A673 (cell line): ENCODE measurements around the gene TFAP2D.

Source experiments
- EZH2 ChIP-seq: fragments of 200-600 bp; sonication (generic); IDR thresholded peaks from 2 replicates; pipeline ENCODE4 v1.6.1; 2017; ENCODE audit warnings: borderline replicate concordance, low read depth, mild to moderate bottlenecking, mixed read lengths, antibody characterized with exemption, low read length; ENCODE audit not compliant: poor library complexity, severe bottlenecking
- TF ChIP-seq, protein P1 (sequence below): fragments of 300-800, 200-600 bp; sonication (generic); conservative IDR thresholded peaks from 2 replicates; pipeline ENCODE4 v1.5.1; 2017; ENCODE audit warnings: low read depth, mild to moderate bottlenecking, antibody characterized with exemption, low read length, moderate library complexity, mixed read lengths

DNA sequence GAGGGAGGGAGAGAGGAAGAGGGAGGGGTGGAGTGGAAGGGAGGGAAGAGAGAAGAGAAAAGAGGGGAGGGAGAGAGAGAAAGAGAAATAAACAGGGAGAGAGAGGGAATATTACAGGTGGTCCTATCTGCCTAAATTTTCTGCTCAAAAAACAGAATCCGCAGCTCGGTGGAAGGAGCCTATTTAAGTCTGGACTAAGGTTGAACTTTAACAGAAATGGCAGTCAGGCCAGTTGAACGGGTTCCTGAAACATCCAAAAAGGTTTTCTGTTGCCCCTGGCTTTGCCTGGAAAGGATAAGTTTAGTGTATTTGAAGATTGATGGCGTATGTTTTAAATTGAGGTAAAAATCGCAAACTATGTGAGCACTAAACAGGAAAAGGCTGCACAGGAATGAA is 107.5 kb downstream of the TFAP2D start:
- TF ChIP-seq, protein P1, sequence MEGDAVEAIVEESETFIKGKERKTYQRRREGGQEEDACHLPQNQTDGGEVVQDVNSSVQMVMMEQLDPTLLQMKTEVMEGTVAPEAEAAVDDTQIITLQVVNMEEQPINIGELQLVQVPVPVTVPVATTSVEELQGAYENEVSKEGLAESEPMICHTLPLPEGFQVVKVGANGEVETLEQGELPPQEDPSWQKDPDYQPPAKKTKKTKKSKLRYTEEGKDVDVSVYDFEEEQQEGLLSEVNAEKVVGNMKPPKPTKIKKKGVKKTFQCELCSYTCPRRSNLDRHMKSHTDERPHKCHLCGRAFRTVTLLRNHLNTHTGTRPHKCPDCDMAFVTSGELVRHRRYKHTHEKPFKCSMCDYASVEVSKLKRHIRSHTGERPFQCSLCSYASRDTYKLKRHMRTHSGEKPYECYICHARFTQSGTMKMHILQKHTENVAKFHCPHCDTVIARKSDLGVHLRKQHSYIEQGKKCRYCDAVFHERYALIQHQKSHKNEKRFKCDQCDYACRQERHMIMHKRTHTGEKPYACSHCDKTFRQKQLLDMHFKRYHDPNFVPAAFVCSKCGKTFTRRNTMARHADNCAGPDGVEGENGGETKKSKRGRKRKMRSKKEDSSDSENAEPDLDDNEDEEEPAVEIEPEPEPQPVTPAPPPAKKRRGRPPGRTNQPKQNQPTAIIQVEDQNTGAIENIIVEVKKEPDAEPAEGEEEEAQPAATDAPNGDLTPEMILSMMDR: no peak
- TF ChIP-seq EZH2: no peak
